H9 (cell line): ENCODE measurements around the gene RERE. TPM values are rescaled to one million over a fixed set of nuclear protein-coding genes. Genes with fewer than 3 reads are reported as not detected.

Experiments
- DNase-seq: peaks from one replicate; pipeline ENCODE4 v3.0.0-alpha.2; 2017
- H2AFZ ChIP-seq: one replicate; pipeline ENCODE4 v1.6.1; 2013; ENCODE audit warnings: mild to moderate bottlenecking, low read length, control low read depth, moderate library complexity
- H2AK5ac ChIP-seq: 2 replicates; pipeline ENCODE4 v1.6.1; 2013; ENCODE audit warnings: low read length, control low read depth, mixed read lengths; ENCODE audit not compliant: insufficient read length
- H2BK120ac ChIP-seq: one replicate; pipeline ENCODE4 v1.6.1; 2013; ENCODE audit warnings: low read depth, mild to moderate bottlenecking, low read length, control low read depth, inconsistent platforms; ENCODE audit not compliant: poor library complexity, severe bottlenecking
- H2BK12ac ChIP-seq: 2 replicates; pipeline ENCODE4 v1.6.1; 2013; ENCODE audit warnings: low read length, control low read depth, mixed read lengths, low read depth; ENCODE audit not compliant: insufficient read length
- H2BK15ac ChIP-seq: 2 replicates; pipeline ENCODE4 v1.6.1; 2013; ENCODE audit warnings: low read depth, low read length, control low read depth
- H2BK20ac ChIP-seq: one replicate; pipeline ENCODE4 v1.6.1; 2013; ENCODE audit warnings: low read depth, mild to moderate bottlenecking, low read length, control low read depth, inconsistent platforms; ENCODE audit not compliant: poor library complexity, severe bottlenecking
- H2BK5ac ChIP-seq: 2 replicates; pipeline ENCODE4 v1.6.1; 2013; ENCODE audit warnings: low read length, control low read depth, mixed read lengths; ENCODE audit not compliant: insufficient read length
- H3K14ac ChIP-seq: 2 replicates; pipeline ENCODE4 v1.6.1; 2013; ENCODE audit warnings: low read length, control low read depth; ENCODE audit not compliant: insufficient read depth
- H3K18ac ChIP-seq: 2 replicates; pipeline ENCODE4 v1.6.1; 2013; ENCODE audit warnings: low read depth, mild to moderate bottlenecking, mixed read lengths, low read length, control low read depth; ENCODE audit not compliant: insufficient read length
- H3K23ac ChIP-seq: 2 replicates; pipeline ENCODE4 v1.6.1; 2013; ENCODE audit warnings: low read length, control low read depth, mixed read lengths, low read depth; ENCODE audit not compliant: insufficient read length
- H3K23me2 ChIP-seq: 2 replicates; pipeline ENCODE4 v1.6.1; 2013; ENCODE audit warnings: low read depth, mild to moderate bottlenecking, mixed read lengths, low read length, control low read depth; ENCODE audit not compliant: insufficient read length, poor library complexity, severe bottlenecking
- H3K27ac ChIP-seq: 2 replicates; pipeline ENCODE4 v1.5.1; 2013; ENCODE audit warnings: low read length, control low read depth, mixed read lengths, low read depth; ENCODE audit not compliant: insufficient read length
- H3K27me3 ChIP-seq: 2 replicates; pipeline ENCODE4 v1.6.1; 2013; ENCODE audit warnings: low read length, control low read depth, inconsistent platforms; ENCODE audit not compliant: insufficient read depth
- H3K4ac ChIP-seq: 2 replicates; pipeline ENCODE4 v1.6.1; 2013; ENCODE audit warnings: low read depth, mild to moderate bottlenecking, control low read depth, inconsistent platforms, low read length, moderate library complexity
- H3K4me1 ChIP-seq: 2 replicates; pipeline ENCODE4 v1.6.1; 2013; ENCODE audit warnings: low read length, control low read depth, inconsistent platforms; ENCODE audit not compliant: insufficient read depth
- H3K4me2 ChIP-seq: 2 replicates; pipeline ENCODE4 v1.6.1; 2013; ENCODE audit warnings: low read length, control low read depth, mixed read lengths; ENCODE audit not compliant: insufficient read length, insufficient read depth
- H3K56ac ChIP-seq: 2 replicates; pipeline ENCODE4 v1.6.1; 2013; ENCODE audit warnings: low read depth, mild to moderate bottlenecking, mixed read lengths, low read length, control low read depth; ENCODE audit not compliant: insufficient read length
- H3K79me1 ChIP-seq: 2 replicates; pipeline ENCODE4 v1.6.1; 2013; ENCODE audit warnings: low read depth, mild to moderate bottlenecking, moderate library complexity, low read length, control low read depth, inconsistent platforms; ENCODE audit not compliant: insufficient read depth, poor library complexity, severe bottlenecking
- H3K79me2 ChIP-seq: 2 replicates; pipeline ENCODE4 v1.6.1; 2013; ENCODE audit warnings: low read length, control low read depth, inconsistent platforms; ENCODE audit not compliant: insufficient read depth
- H3K9ac ChIP-seq: 2 replicates; pipeline ENCODE4 v1.6.1; 2013; ENCODE audit warnings: low read length, control low read depth, mixed read lengths; ENCODE audit not compliant: insufficient read length; ENCODE audit errors: extremely low read depth
- H3K9me3 ChIP-seq: one replicate; pipeline ENCODE4 v1.6.1; 2013; ENCODE audit warnings: low read depth, low read length, inconsistent platforms; ENCODE audit not compliant: control insufficient read depth
- H3T11ph ChIP-seq: one replicate; pipeline ENCODE4 v1.6.1; 2013; ENCODE audit warnings: mild to moderate bottlenecking, low read length, control low read depth, inconsistent platforms
- H4K20me1 ChIP-seq: one replicate; pipeline ENCODE4 v1.6.1; 2013; ENCODE audit not compliant: control insufficient read depth, insufficient read length, insufficient read depth
- H4K5ac ChIP-seq: 2 replicates; pipeline ENCODE4 v1.6.1; 2013; ENCODE audit warnings: low read depth, mild to moderate bottlenecking, mixed read lengths, low read length, control low read depth; ENCODE audit not compliant: insufficient read length
- H4K8ac ChIP-seq: replicated peaks from 2 replicates; pipeline ENCODE4 v1.6.1; 2013; ENCODE audit warnings: low read length, control low read depth, mixed read lengths, low read depth; ENCODE audit not compliant: insufficient read length
- H4K91ac ChIP-seq: 2 replicates; pipeline ENCODE4 v1.6.1; 2013; ENCODE audit warnings: low read depth, mild to moderate bottlenecking, moderate library complexity, mixed read lengths, low read length, control low read depth; ENCODE audit not compliant: insufficient read length
- H3K27ac Mint-ChIP-seq, 3 experiments: 2 replicates in 2 of 3; 3 replicates in 1 of 3; pipeline ENCODE4 v1.8.0; 2020 to 2021; ENCODE audit warnings: mixed read lengths in 3 of 3, mild to moderate bottlenecking in 1 of 3, moderate library complexity in 1 of 3
- H3K27me3 Mint-ChIP-seq: 2 replicates; pipeline ENCODE4 v1.8.0; 2021; ENCODE audit warnings: low read depth, mild to moderate bottlenecking, moderate library complexity, mixed read lengths
- H3K36me3 Mint-ChIP-seq, 3 experiments: 2 replicates in 2 of 3; 3 replicates in 1 of 3; pipeline ENCODE4 v1.8.0; 2020 to 2021; ENCODE audit warnings: low read depth in 3 of 3, mixed read lengths in 3 of 3; ENCODE audit not compliant: insufficient read depth in 1 of 3
- H3K4me1 Mint-ChIP-seq, 2 experiments: 2 replicates each; pipeline ENCODE4 v1.8.0; 2020; ENCODE audit warnings: mixed read lengths in 2 of 2
- H3K4me3 Mint-ChIP-seq, 2 experiments: 2 replicates in 1 of 2; 3 replicates in 1 of 2; pipeline ENCODE4 v1.8.0; 2020 to 2021; ENCODE audit warnings: mild to moderate bottlenecking in 2 of 2, mixed read lengths in 2 of 2, moderate library complexity in 1 of 2
- H3K9me3 Mint-ChIP-seq, 2 experiments: 2 replicates in 1 of 2; 3 replicates in 1 of 2; pipeline ENCODE4 v1.8.0; 2020; ENCODE audit warnings: mild to moderate bottlenecking in 2 of 2, mixed read lengths in 2 of 2, moderate library complexity in 1 of 2
- WGBS: extraction: QIAGEN DNeasy Blood & Tissue Kit; methylation state at CpG from one replicate; pipeline ENCODE4 v1.1.7; 2013; ENCODE audit warnings: missing lambda C conversion rate, low lambda C conversion rate, mixed read lengths; ENCODE audit not compliant: insufficient read length; ENCODE audit errors: extremely low coverage; 5-methylcytosine and 5-hydroxymethylcytosine counted together
- total RNA-seq: library from RNA; stranded (reverse); gene quantifications from 2 replicates; pipeline ENCODE4 v1.2.1, GENCODE V29; 2021
- TF ChIP-seq, protein P1 (sequence below): fragments of 200-600 bp; sonication (generic); conservative IDR thresholded peaks from 3 replicates; pipeline ENCODE4 v1.8.0; 2021; ENCODE audit warnings: antibody characterized with exemption, mild to moderate bottlenecking

Gene RERE
- total RNA-seq, 1 experiment from 2014 or later: 103 TPM

DNA sequence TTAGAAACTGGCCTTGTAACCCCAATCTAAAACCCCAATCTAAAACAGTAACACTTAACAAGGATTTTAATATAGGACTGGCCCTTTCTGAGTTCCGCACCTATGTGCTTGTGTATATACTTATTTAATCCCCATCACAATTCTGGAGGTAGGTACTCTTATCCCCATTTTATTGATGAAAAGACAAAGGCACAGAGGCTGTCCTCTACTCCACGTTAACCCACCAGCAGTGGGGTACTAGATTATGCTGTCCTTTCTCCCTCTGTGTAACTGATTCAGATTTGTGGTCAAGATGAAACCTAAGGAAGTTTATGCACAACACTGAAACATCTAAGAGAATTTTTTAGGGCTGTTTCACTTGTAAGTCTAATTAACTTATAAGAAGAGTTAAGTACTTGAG is 175.3 kb downstream of the RERE start:
- no peak overlapping the region for H2BK120ac ChIP-seq
- H2BK15ac ChIP-seq: no peak overlapping the region
- no peak overlapping the region for H3T11ph ChIP-seq
- no peak overlapping the region for H4K5ac ChIP-seq
- no peaks in the 10 kb centered on the region; the same call in 1 of the 2 replicates for H3K4me1 ChIP-seq
- no peaks in the 10 kb centered on the region for H3K23me2 ChIP-seq
- peaks cover 27% of the 10 kb centered on the region for H3K79me2 ChIP-seq
- no peak overlapping the region for H2AFZ ChIP-seq
- H3K27me3 Mint-ChIP-seq: no peaks in the 10 kb centered on the region
- no peak overlapping the region for H3K4ac ChIP-seq
- H3K23ac ChIP-seq: no peak overlapping the region
- TF ChIP-seq, protein P1, sequence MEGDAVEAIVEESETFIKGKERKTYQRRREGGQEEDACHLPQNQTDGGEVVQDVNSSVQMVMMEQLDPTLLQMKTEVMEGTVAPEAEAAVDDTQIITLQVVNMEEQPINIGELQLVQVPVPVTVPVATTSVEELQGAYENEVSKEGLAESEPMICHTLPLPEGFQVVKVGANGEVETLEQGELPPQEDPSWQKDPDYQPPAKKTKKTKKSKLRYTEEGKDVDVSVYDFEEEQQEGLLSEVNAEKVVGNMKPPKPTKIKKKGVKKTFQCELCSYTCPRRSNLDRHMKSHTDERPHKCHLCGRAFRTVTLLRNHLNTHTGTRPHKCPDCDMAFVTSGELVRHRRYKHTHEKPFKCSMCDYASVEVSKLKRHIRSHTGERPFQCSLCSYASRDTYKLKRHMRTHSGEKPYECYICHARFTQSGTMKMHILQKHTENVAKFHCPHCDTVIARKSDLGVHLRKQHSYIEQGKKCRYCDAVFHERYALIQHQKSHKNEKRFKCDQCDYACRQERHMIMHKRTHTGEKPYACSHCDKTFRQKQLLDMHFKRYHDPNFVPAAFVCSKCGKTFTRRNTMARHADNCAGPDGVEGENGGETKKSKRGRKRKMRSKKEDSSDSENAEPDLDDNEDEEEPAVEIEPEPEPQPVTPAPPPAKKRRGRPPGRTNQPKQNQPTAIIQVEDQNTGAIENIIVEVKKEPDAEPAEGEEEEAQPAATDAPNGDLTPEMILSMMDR: no peak
- no CpG with 5 or more reads among the region's 2 CpGs for WGBS
- no peak overlapping the region for H4K8ac ChIP-seq
- H3K9ac ChIP-seq: no peak overlapping the region
- no peaks in the 10 kb centered on the region for H3K9me3 ChIP-seq
- no peak overlapping the region for H3K14ac ChIP-seq
- H2BK12ac ChIP-seq: no peak overlapping the region
- H4K20me1 ChIP-seq: no peaks in the 10 kb centered on the region
- no peak overlapping the region for H2BK5ac ChIP-seq
- H3K27ac ChIP-seq: no peak overlapping the region
- no peak overlapping the region for H3K4me2 ChIP-seq
- H3K56ac ChIP-seq: no peak overlapping the region
- H2AK5ac ChIP-seq: no peak overlapping the region
- H3K36me3 Mint-ChIP-seq: no peaks in the 10 kb centered on the region
- H3K18ac ChIP-seq: no peak overlapping the region
- peaks cover 9% of the 10 kb centered on the region for H3K79me1 ChIP-seq
- H3K27me3 ChIP-seq: no peaks in the 10 kb centered on the region
- no peak for DNase-seq
- H3K27ac Mint-ChIP-seq: no peak overlapping the region
- H2BK20ac ChIP-seq: no peak overlapping the region
- peaks cover 28 to 47% of the 10 kb centered on the region in 2 experiments for H3K4me1 Mint-ChIP-seq
- H3K4me3 Mint-ChIP-seq: no peak overlapping the region
- H3K9me3 Mint-ChIP-seq: no peaks in the 10 kb centered on the region
- no peak overlapping the region for H4K91ac ChIP-seq
